Activated T-helper 2 cell treated with anti-CD3 and anti-CD28 coated beads, Interferon-gamma antibody, Interleukin-2, Interleukin-4, amounts not matched to agents 10 μg/mL and 5 μg/mL and 100 μg/mL, durations not matched to agents 14 hours and 24 hours and 36 hours (primary cell): Measurements from ENCODE around the gene PERM1. TPM values are rescaled to one million over a fixed set of nuclear protein-coding genes. Genes with fewer than 3 reads are reported as not detected.

Experiments used
- DNase-seq: peaks from one replicate; pipeline ENCODE4 v3.0.0; 2021; ENCODE audit warnings: low spot score
- H3K27ac Mint-ChIP-seq: one replicate; pipeline ENCODE4 v1.8.0; 2021; ENCODE audit warnings: mixed read lengths
- H3K27me3 Mint-ChIP-seq: one replicate; pipeline ENCODE4 v1.8.0; 2021; ENCODE audit warnings: low read depth, mixed read lengths
- H3K36me3 Mint-ChIP-seq: one replicate; pipeline ENCODE4 v1.8.0; 2021; ENCODE audit warnings: low read depth, mixed read lengths
- H3K4me1 Mint-ChIP-seq: one replicate; pipeline ENCODE4 v1.8.0; 2021; ENCODE audit warnings: low read depth, mixed read lengths
- H3K4me3 Mint-ChIP-seq: one replicate; pipeline ENCODE4 v1.8.0; 2021; ENCODE audit warnings: low read depth, mild to moderate bottlenecking, moderate library complexity, mixed read lengths
- H3K9me3 Mint-ChIP-seq: one replicate; pipeline ENCODE4 v1.8.0; 2021; ENCODE audit warnings: mixed read lengths
- intact Hi-C: fragments of 100-400 bp; cut with micrococcal nuclease; formaldehyde crosslinking; loops from one replicate; pipeline ENCODE4 v1.15.1; 2023
- total RNA-seq: library from RNA; stranded (reverse); gene quantifications from 2 replicates; pipeline ENCODE4 v1.2.3, GENCODE V29; 2022

Gene PERM1
- total RNA-seq, 1 donor from 2014 or later, result not detected

DNA sequence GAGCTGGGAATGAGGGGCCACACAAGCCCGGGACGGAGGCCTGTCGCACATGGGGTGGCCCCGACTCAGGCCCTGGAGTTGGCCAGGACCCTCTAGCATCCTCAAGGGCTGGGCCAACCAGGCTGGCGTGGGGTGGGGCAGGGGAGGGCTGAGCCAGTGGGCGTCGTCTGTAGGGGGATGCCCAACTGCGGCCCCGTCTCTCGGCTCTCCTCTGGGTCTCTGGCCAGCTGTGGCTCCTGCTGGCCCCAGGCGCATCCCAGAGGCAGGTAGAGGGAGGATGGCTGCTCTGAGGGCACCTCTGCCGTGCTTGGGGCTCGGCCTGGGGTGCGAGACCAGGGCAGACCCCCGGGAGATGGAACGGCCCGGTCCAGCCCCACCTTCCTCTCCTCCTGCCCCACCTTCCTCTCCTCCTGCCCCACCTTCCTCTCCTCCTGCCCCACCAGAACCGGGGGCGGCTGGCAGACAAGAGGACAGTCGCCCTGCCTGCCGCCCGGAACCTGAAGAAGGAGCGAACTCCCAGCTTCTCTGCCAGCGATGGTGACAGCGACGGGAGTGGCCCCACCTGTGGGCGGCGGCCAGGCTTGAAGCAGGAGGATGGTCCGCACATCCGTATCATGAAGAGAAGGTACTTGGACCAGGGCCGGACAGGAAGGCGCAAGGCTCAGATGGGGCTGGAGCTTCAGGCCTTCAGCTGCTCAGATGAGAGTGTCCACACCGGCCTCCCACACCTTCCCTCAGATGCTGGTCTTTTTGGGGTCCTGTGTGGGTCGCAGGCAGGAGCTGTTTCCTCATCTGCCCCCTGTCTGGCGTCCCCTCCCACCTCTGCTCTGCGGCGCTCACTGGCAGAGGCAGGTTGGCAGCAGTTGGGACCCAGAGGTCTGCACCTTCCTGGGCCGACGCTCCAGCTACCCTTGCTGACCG, 51.9 kb downstream of the PERM1 start:
- Mint-ChIP-seq H3K36me3 (no peaks in the 10 kb centered on the region), H3K4me3 (no peak overlapping the region), H3K9me3 (no peaks in the 10 kb centered on the region), H3K27ac (no peak overlapping the region), H3K4me1 (no peaks in the 10 kb centered on the region), H3K27me3 (peaks cover 42% of the 10 kb centered on the region)
- intact Hi-C loops, result no loop called here
- DNase-seq, result no peak

DNA sequence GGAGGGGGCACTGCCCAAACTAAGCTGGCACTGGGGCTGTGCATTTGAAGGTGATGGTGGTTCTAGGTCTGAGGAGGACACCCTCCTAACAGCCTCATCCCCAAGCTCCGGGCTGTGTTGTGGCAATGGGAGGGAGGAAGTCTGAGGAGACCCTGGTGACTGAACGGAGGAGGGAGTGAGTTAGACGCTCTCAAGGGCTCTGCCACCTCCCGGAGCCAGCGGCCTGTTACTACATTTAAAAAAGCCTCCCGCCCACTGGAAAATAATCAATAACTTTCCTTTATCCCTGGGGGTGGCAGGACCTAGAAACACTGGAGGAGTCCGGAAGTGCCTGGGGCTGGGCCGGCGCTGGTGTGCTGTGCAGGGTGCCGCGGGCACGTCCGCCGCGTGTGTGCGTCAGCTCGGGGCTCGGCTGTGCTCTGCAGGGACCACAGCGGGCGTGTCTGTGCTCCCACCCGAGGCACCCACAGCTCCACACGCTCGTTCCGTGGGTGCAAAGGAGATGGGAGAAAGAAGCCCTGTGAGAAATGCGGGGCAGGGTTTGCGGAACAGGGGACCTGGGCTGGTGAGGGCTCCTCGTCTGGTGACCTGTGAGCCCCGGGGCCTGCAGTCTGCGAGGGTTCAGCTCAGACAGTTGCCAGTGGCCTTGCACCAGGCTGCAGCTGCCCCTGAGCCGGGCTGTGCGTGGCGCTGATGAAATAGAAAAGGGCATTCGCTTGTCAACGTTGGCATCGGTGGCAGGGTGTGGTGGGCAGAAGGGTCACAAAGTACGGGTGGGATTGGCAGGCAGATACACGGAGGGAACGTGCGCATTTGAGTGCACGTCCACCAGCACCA, 52.9 kb downstream of the PERM1 start:
- H3K4me1 Mint-ChIP-seq, result no peaks in the 10 kb centered on the region
- no peaks in the 10 kb centered on the region for H3K9me3 Mint-ChIP-seq
- H3K4me3 Mint-ChIP-seq, result no peak overlapping the region
- H3K27me3 Mint-ChIP-seq, result peaks cover 39% of the 10 kb centered on the region
- intact Hi-C loops, result no loop called here
- H3K36me3 Mint-ChIP-seq, result no peaks in the 10 kb centered on the region
- no peak overlapping the region for H3K27ac Mint-ChIP-seq
- no peak for DNase-seq

DNA sequence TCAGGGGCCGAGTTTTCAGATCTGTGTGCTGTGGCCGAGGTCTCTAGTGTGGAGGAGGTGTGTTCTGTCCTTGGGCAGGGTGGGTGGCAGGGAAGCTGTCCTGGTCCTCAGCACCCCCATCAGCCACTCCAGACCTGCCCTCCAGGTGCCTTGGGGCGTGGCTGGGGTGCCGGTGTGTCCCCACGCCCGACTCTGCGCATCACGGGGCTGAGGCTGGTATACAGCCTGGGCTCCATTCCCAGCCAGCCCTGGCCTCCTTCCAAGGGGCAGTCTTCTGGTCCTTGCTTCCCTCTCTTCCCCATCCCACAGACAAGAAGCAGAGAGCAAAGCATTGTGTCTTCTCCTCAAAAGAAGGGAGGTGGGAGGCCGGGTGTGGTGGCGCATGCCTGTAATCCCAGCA, 54.1 kb downstream of the PERM1 start:
- intact Hi-C loops, result no loop called here
- no peaks in the 10 kb centered on the region for H3K36me3 Mint-ChIP-seq
- H3K27me3 Mint-ChIP-seq, result peaks cover 39% of the 10 kb centered on the region
- no peak for DNase-seq
- no peaks in the 10 kb centered on the region for H3K9me3 Mint-ChIP-seq
- H3K27ac Mint-ChIP-seq, result no peak overlapping the region
- no peak overlapping the region for H3K4me3 Mint-ChIP-seq
- H3K4me1 Mint-ChIP-seq, result peaks cover 4% of the 10 kb centered on the region

DNA sequence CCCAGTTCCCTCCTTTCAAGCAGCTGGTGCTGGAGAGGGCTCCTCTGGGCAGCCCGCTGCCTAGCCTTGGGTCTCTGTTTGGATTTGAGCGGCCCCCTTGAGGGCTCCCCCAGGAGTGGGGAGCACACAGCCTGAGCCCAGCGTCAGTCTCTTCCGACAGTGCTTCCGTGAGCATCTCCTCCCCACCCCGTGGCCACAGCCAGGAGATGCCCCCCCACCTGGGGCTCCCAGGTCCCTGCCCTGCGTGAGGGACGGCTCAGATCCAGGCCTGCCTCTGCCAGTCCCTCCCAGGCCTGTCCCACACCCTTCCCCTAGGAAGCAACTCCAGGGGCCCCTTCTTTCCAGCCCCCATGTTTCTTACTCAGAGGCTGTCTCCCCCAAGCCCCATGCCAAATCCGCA, 54.7 kb downstream of the PERM1 start:
- H3K4me3 Mint-ChIP-seq, result no peak overlapping the region
- intact Hi-C loops, result no loop called here

DNA sequence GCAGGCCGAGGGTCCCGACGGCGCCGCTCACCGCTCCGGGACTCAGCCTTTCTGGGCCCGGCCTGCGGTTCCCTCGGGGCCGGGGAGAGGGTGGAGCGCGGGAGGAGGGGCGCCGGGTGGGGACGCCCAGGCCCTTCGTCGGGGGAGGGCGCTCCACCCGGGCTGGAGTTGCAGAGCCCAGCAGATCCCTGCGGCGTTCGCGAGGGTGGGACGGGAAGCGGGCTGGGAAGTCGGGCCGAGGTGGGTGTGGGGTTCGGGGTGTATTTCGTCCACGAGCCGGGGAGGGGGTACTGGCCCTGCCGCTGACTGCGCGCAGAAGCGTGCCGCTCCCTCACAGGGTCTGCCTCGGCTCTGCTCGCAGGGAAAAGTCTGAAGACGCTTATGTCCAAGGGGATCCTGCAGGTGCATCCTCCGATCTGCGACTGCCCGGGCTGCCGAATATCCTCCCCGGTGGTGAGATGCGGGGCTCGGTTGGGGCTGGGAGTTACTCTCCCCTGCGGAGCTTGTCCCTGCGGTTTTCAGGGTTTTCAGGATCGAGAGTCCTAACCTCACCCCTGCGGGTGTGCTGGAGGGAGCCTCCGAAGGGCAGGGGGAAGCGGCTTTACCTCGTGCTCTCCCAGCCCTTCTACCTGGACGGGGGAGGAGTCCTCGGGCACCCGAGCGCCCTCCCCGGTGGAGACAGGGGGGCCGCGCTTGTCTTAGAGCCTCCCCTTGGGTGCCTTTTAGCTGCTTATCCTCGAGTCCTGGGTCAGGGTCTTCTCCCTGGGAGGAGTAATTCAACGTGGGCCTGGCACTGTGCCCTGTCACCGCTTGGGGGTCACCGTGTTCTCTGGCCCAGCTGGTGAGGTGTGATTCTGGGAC, 56.1 kb downstream of the PERM1 start:
- DNase-seq, result no peak
- no peaks in the 10 kb centered on the region for H3K9me3 Mint-ChIP-seq
- no peaks in the 10 kb centered on the region for H3K36me3 Mint-ChIP-seq
- no peak overlapping the region for H3K27ac Mint-ChIP-seq
- H3K4me1 Mint-ChIP-seq, result peaks cover 4% of the 10 kb centered on the region
- peaks cover 48% of the 10 kb centered on the region for H3K27me3 Mint-ChIP-seq
- intact Hi-C loops, result no loop called here
- H3K4me3 Mint-ChIP-seq, result no peak overlapping the region

More for the DNA sequence above, 54.7 kb downstream of the PERM1 start:
- Mint-ChIP-seq H3K9me3 (no peaks in the 10 kb centered on the region), H3K27me3 (peaks cover 45% of the 10 kb centered on the region), H3K27ac (no peak overlapping the region), H3K36me3 (no peaks in the 10 kb centered on the region), H3K4me1 (peaks cover 4% of the 10 kb centered on the region)
- DNase-seq, result no peak

Other genes with a start within 250 kb of the PERM1 start
- not detected in 2 replicates for gene SAMD11, start 58.2 kb downstream of the PERM1 start, total RNA-seq
- gene NOC2L, start 22.8 kb downstream of the PERM1 start, total RNA-seq, result 150 and 154 TPM in 2 replicates
- gene KLHL17, start 21.5 kb downstream of the PERM1 start, total RNA-seq, result 36.8 and 41.6 TPM in 2 replicates
- 3.7 and 4.0 TPM in 2 replicates for gene PLEKHN1, start 15.6 kb downstream of the PERM1 start, total RNA-seq
- 2.0 and 3.1 TPM in 2 replicates for gene HES4, start 18.0 kb upstream of the PERM1 start, total RNA-seq
- gene ISG15, start 31.4 kb upstream of the PERM1 start, total RNA-seq, result 31.9 and 33.8 TPM in 2 replicates
- 27.6 and 29.2 TPM in 2 replicates for gene AGRN, start 38.0 kb upstream of the PERM1 start, total RNA-seq
- gene RNF223, start 92.2 kb upstream of the PERM1 start, total RNA-seq, result not detected in 2 replicates
- 20.5 and 22.1 TPM in 2 replicates for gene C1orf159, start 134.0 kb upstream of the PERM1 start, total RNA-seq
- gene TTLL10, start 191.8 kb upstream of the PERM1 start, total RNA-seq, result not detected in 2 replicates
- 219 and 231 TPM in 2 replicates for gene TNFRSF18, start 224.5 kb upstream of the PERM1 start, total RNA-seq
- 441 and 458 TPM in 2 replicates for gene TNFRSF4, start 232.1 kb upstream of the PERM1 start, total RNA-seq
- 161 and 164 TPM in 2 replicates for gene SDF4, start 249.9 kb upstream of the PERM1 start, total RNA-seq